H1 (cell line): ENCODE results near the gene RPTOR. TPM values are rescaled to one million over a fixed set of nuclear protein-coding genes. Genes with fewer than 3 reads are reported as not detected.
"Not testable (repeated sequence)": the region's sequence is repeated elsewhere in the genome, so short reads cannot be mapped to it uniquely, and the experiment has no call there.

Experiments
- CTCF ChIA-PET: fragments of 300-600 bp; sonication (Branson Sonifier 250); formaldehyde crosslinking; loops from one replicate; lab custom pipeline; 2021; ENCODE audit not compliant: partially characterized antibody; lab: Charles Lee
- POLR2A ChIA-PET: fragments of 300-600 bp; sonication (Branson Sonifier 250); formaldehyde crosslinking; loops from one replicate; lab custom pipeline; 2021; ENCODE audit warnings: inconsistent platforms; ENCODE audit not compliant: partially characterized antibody; lab: Charles Lee
- DNase-seq, 2 experiments: peaks; one replicate each; pipeline versions ENCODE4 v3.0.0 to v3.0.0-alpha.2; 2010 to 2022; ENCODE audit warnings: low spot score in 2 of 2, low read depth in 1 of 2, mixed read lengths in 1 of 2
- FAIRE-seq: peaks from 2 replicates; lab custom pipeline; 2011; peaks lifted over from hg19 to GRCh38; lab: Jason Lieb, UNC
- H2AFZ ChIP-seq: 2 replicates; pipeline ENCODE4 v1.8.1; 2012; ENCODE audit warnings: low read length, inconsistent platforms
- H2AK5ac ChIP-seq: 2 replicates; pipeline ENCODE4 v1.6.1; 2013; ENCODE audit warnings: low read depth, low read length
- H2BK120ac ChIP-seq: replicated peaks from 2 replicates; pipeline ENCODE3; 2013; ENCODE audit warnings: low read depth, low read length, inconsistent platforms
- H2BK12ac ChIP-seq: 2 replicates; pipeline ENCODE4 v1.6.1; 2013; ENCODE audit warnings: low read depth, low read length
- H2BK15ac ChIP-seq: 2 replicates; pipeline ENCODE4 v1.6.1; 2013; ENCODE audit warnings: low read length
- H2BK20ac ChIP-seq: 2 replicates; pipeline ENCODE4 v1.6.1; 2013; ENCODE audit warnings: low read length
- H2BK5ac ChIP-seq: 2 replicates; pipeline ENCODE4 v1.6.1; 2013; ENCODE audit warnings: low read depth, low read length
- H3K14ac ChIP-seq: 2 replicates; pipeline ENCODE4 v1.6.1; 2013; ENCODE audit warnings: inconsistent platforms; ENCODE audit not compliant: insufficient read length
- H3K18ac ChIP-seq: 2 replicates; pipeline ENCODE4 v1.6.1; 2013; ENCODE audit warnings: low read length; ENCODE audit errors: extremely low read depth
- H3K23ac ChIP-seq: 2 replicates; pipeline ENCODE4 v1.6.1; 2013; ENCODE audit warnings: inconsistent platforms; ENCODE audit not compliant: insufficient read length
- H3K23me2 ChIP-seq: 2 replicates; pipeline ENCODE4 v1.6.1; 2013; ENCODE audit warnings: low read depth, low read length
- H3K27ac ChIP-seq: 2 replicates; pipeline ENCODE4 v1.6.1; 2011; ENCODE audit warnings: low read depth, low read length, inconsistent platforms
- H3K27me3 ChIP-seq, 4 experiments: replicated peaks in 1 of 4; 1 replicate in 1 of 4; 2 replicates in 3 of 4; pipeline versions ENCODE4 v1.6.1 to v1.8.1; 2011 to 2013; ENCODE audit warnings: low read length in 3 of 4, mild to moderate bottlenecking in 3 of 4, inconsistent platforms in 2 of 4, mixed read lengths in 2 of 4, moderate library complexity in 1 of 4; ENCODE audit not compliant: control insufficient read depth in 3 of 4, insufficient read depth in 3 of 4; ENCODE audit errors: extremely low read depth in 1 of 4
- H3K36me3 ChIP-seq, 4 experiments: 2 replicates each; pipeline versions ENCODE4 v1.6.1 to v1.8.1; 2011 to 2013; ENCODE audit warnings: mild to moderate bottlenecking in 4 of 4, low read length in 3 of 4, moderate library complexity in 2 of 4, control low read depth in 1 of 4, inconsistent platforms in 1 of 4; ENCODE audit not compliant: insufficient read depth in 4 of 4, control insufficient read depth in 2 of 4
- H3K4ac ChIP-seq: replicated peaks from 2 replicates; pipeline ENCODE3; 2013; ENCODE audit warnings: low read length, low read depth, mixed read lengths, inconsistent platforms; ENCODE audit not compliant: insufficient read length
- H3K4me1 ChIP-seq, 4 experiments: replicated peaks in 1 of 4; 1 replicate in 1 of 4; 2 replicates in 3 of 4; pipeline versions ENCODE4 v1.6.1 to v1.8.1; 2011 to 2013; ENCODE audit warnings: low read length in 3 of 4, inconsistent platforms in 2 of 4, mixed read lengths in 1 of 4; ENCODE audit not compliant: insufficient read depth in 4 of 4, control insufficient read depth in 3 of 4
- H3K4me2 ChIP-seq, 2 experiments: 2 replicates each; pipeline versions ENCODE4 v1.6.1 to v1.8.1; 2011 to 2013; ENCODE audit warnings: low read depth in 2 of 2, low read length in 2 of 2, control low read depth in 1 of 2, inconsistent platforms in 1 of 2, mild to moderate bottlenecking in 1 of 2; ENCODE audit not compliant: insufficient read depth in 1 of 2
- H3K4me3 ChIP-seq, 4 experiments: fragments of 200-600, 300-600 bp in 1 of 4; sonication (generic), shearing (Covaris generic), sonication (Bioruptor Twin) in 1 of 4; 2 replicates each; pipeline versions ENCODE4 v1.5.1 to v1.8.1; 2011 to 2016; ENCODE audit warnings: low read length in 4 of 4, low read depth in 3 of 4, control low read depth in 2 of 4, inconsistent platforms in 2 of 4, mild to moderate bottlenecking in 2 of 4, mixed read lengths in 1 of 4, moderate library complexity in 1 of 4; ENCODE audit not compliant: insufficient read depth in 2 of 4; ENCODE audit errors: extremely low read depth in 1 of 4
- H3K56ac ChIP-seq: replicated peaks from 2 replicates; pipeline ENCODE3; 2013; ENCODE audit warnings: low read depth, mild to moderate bottlenecking, mixed read lengths, low read length, inconsistent platforms; ENCODE audit not compliant: insufficient read length
- H3K79me1 ChIP-seq: 2 replicates; pipeline ENCODE4 v1.6.1; 2013; ENCODE audit warnings: low read depth, low read length, control low read depth
- H3K79me2 ChIP-seq, 2 experiments: 2 replicates each; pipeline versions ENCODE4 v1.6.1 to v1.8.1; 2012 to 2013; ENCODE audit warnings: low read length in 2 of 2, mild to moderate bottlenecking in 2 of 2, inconsistent platforms in 1 of 2; ENCODE audit not compliant: insufficient read depth in 2 of 2, control insufficient read depth in 1 of 2
- H3K9ac ChIP-seq, 4 experiments: replicated peaks in 1 of 4; 1 replicate in 1 of 4; 2 replicates in 3 of 4; pipeline versions ENCODE4 v1.6.1 to v1.8.1; 2011 to 2013; ENCODE audit warnings: low read depth in 3 of 4, low read length in 3 of 4, control low read depth in 2 of 4, mild to moderate bottlenecking in 2 of 4, moderate library complexity in 2 of 4, inconsistent platforms in 1 of 4; ENCODE audit errors: extremely low read depth in 1 of 4
- H3K9me3 ChIP-seq, 2 experiments: 2 replicates each; pipeline versions ENCODE4 v1.6.1 to v1.8.1; 2012 to 2013; ENCODE audit warnings: mild to moderate bottlenecking in 2 of 2, moderate library complexity in 2 of 2, control low read depth in 1 of 2, inconsistent platforms in 1 of 2, low read depth in 1 of 2, low read length in 1 of 2, mixed read lengths in 1 of 2; ENCODE audit not compliant: insufficient read depth in 2 of 2
- H4K20me1 ChIP-seq, 2 experiments: replicated peaks in 1 of 2; 2 replicates each; pipeline versions ENCODE3 to v1.8.1; 2011 to 2013; ENCODE audit warnings: inconsistent platforms in 2 of 2, low read length in 2 of 2, mild to moderate bottlenecking in 1 of 2; ENCODE audit not compliant: insufficient read depth in 2 of 2, control insufficient read depth in 1 of 2
- H4K5ac ChIP-seq: 2 replicates; pipeline ENCODE4 v1.6.1; 2013; ENCODE audit warnings: low read length, low read depth, mixed read lengths, inconsistent platforms; ENCODE audit not compliant: insufficient read length
- H4K8ac ChIP-seq: 2 replicates; pipeline ENCODE4 v1.8.0; 2013; ENCODE audit warnings: mild to moderate bottlenecking, moderate library complexity, low read length, inconsistent platforms; ENCODE audit not compliant: insufficient read depth; ENCODE audit errors: extremely low read depth
- H4K91ac ChIP-seq: replicated peaks from 2 replicates; pipeline ENCODE3; 2013; ENCODE audit warnings: low read length, mixed read lengths, inconsistent platforms; ENCODE audit not compliant: insufficient read length
- HDAC2 ChIP-seq, 2 experiments: fragments of 300-600 bp in 1 of 2; sonication (generic) in 1 of 2; IDR thresholded peaks; 2 replicates each; pipeline ENCODE4 v1.6.1; 2011 to 2012; ENCODE audit warnings: low read depth in 2 of 2, low read length in 2 of 2, mild to moderate bottlenecking in 2 of 2, moderate library complexity in 2 of 2, borderline replicate concordance in 1 of 2, inconsistent platforms in 1 of 2
- SP4 ChIP-seq: IDR thresholded peaks from 2 replicates; pipeline ENCODE4 v1.6.1; 2012; ENCODE audit warnings: low read length, inconsistent platforms
- WGBS, 2 experiments: shearing (Covaris generic) in 1 of 2; methylation state at CpG; one replicate each; pipeline versions ENCODE4 v1.1.6 to v1.1.7; 2013 to 2015; ENCODE audit warnings: low lambda C conversion rate in 2 of 2, mixed read lengths in 2 of 2, inconsistent platforms in 1 of 2, low coverage in 1 of 2, missing lambda C conversion rate in 1 of 2; ENCODE audit not compliant: insufficient replicate concordance in 2 of 2, insufficient coverage in 1 of 2, insufficient read length in 1 of 2; ENCODE audit errors: extremely low coverage in 1 of 2, missing lambda C conversion rate in 1 of 2; 5-methylcytosine and 5-hydroxymethylcytosine counted together
- polyA plus RNA-seq, 7 experiments: library from polyadenylated mRNA; depleted of rRNA in 3 of 7; stranded (reverse) in 5 of 7; unstranded in 2 of 7; fragments of >200 nt in 5 of 7; fragments of 200-250 nt in 2 of 7; gene quantifications; 1 replicate in 5 of 7; 2 replicates in 1 of 7; 4 replicates in 1 of 7; pipeline versions ENCODE4 v1.2.1 to v1.2.3, GENCODE V29; 2011 to 2013; ENCODE audit warnings: missing spikeins in 2 of 7, mixed read lengths in 2 of 7
- total RNA-seq: library from RNA; stranded (reverse); fragmentation: NEBNext Ultra II Directional; extraction: Animal tissue kit (Norgen Biotek cat#: 25700); gene quantifications from 2 replicates; pipeline ENCODE4 v1.2.1, GENCODE V29; 2021

The RPTOR gene
- total and polyA plus RNA-seq, 2 of the 8 experiments (the other 6 are each of a cell fraction or from before 2014, with no cell fraction given) = 6.9 to 28.7 TPM

- no peak for TF ChIP-seq SP4
- no peak for TF ChIP-seq HDAC2 (IDR thresholded peaks at IDR 0.05; ENCODE audit: borderline replicate concordance in 1 of 2, low read depth in 2 of 2, low read length in 2 of 2)
- TF ChIP-seq, all 59 proteins: peak for 0
These were observed 81.0 kb downstream of the RPTOR start (continued) for GRCh38 chr17:80625627-80626026.

GRCh38 chr17:80628881-80629280 lies 84.2 kb downstream of the RPTOR start:
- H3K4ac ChIP-seq, H4K91ac ChIP-seq, H3K36me3 ChIP-seq, H2AK5ac ChIP-seq, H2BK20ac ChIP-seq, H3K27ac ChIP-seq, POLR2A ChIA-PET, H3K23me2 ChIP-seq, H3K14ac ChIP-seq, H2BK12ac ChIP-seq, H2BK15ac ChIP-seq, H3K9me3 ChIP-seq, H4K8ac ChIP-seq, FAIRE-seq, H3K4me3 ChIP-seq, H3K9ac ChIP-seq, H2AFZ ChIP-seq, H3K79me1 ChIP-seq, H2BK5ac ChIP-seq, H3K79me2 ChIP-seq, H4K20me1 ChIP-seq, H3K4me2 ChIP-seq, H2BK120ac ChIP-seq, H3K27me3 ChIP-seq, H3K23ac ChIP-seq, H4K5ac ChIP-seq, H3K18ac ChIP-seq, DNase-seq, H3K56ac ChIP-seq: not testable (repeated sequence)
- CTCF ChIA-PET = interaction anchor here (0.7 to 1.8 kb wide), 11 partner anchors 11 to 429 kb away, joined by 3 to 15 read pairs (median 4); no protein-coding TSS in a partner anchor
- H3K4me1 ChIP-seq = peaks cover 0 to 10% (median 1%) of the 10 kb centered on the region in 4 experiments; a peak in 3 of 7 replicates
- 81% methylated on average over 7 of the region's 7 CpGs; no CpG with 5 or more reads in 1 of the 2 experiments for WGBS, 2 experiments
